HUDEP-2 (cell line): Measurements from ENCODE around the gene PTPRN2.
"Not testable (repeated sequence)": the region's sequence is repeated elsewhere in the genome, so short reads cannot be mapped to it uniquely, and the experiment has no call there.

Experiments used
- DNase-seq, 76 experiments: peaks; one replicate each; lab custom pipeline; 2025; ENCODE audit not compliant: unreplicated experiment in 76 of 76; lab: John Stamatoyannopoulos, UW

PTPRN2 gene

GRCh38 chr7:158235862-158236261, 351.8 kb downstream of the PTPRN2 start:
- no peak for DNase-seq

GRCh38 chr7:158229945-158230344, 357.7 kb downstream of the PTPRN2 start:
- DNase-seq, result no peak

- DNase-seq, result no peak
These were observed 358.6 kb downstream of the PTPRN2 start for GRCh38 chr7:158228986-158229385.

GRCh38 chr7:158228131-158228530, 359.5 kb downstream of the PTPRN2 start:
- no peak for DNase-seq

- DNase-seq, result no peak
These were observed 360.2 kb downstream of the PTPRN2 start for GRCh38 chr7:158227258-158227984.

- no peak for DNase-seq
These were observed 371.4 kb downstream of the PTPRN2 start for GRCh38 chr7:158216198-158216597.

GRCh38 chr7:158209435-158209834, 378.2 kb downstream of the PTPRN2 start:
- no peak for DNase-seq

- no peak for DNase-seq
These were observed 381.3 kb downstream of the PTPRN2 start for GRCh38 chr7:158206341-158206740.

GRCh38 chr7:158204453-158204852, 383.2 kb downstream of the PTPRN2 start:
- no peak for DNase-seq

GRCh38 chr7:158203948-158204347, 383.7 kb downstream of the PTPRN2 start:
- not testable (repeated sequence) for DNase-seq

- no peak for DNase-seq
These were observed 393.2 kb downstream of the PTPRN2 start for GRCh38 chr7:158194365-158194900.

GRCh38 chr7:158193446-158193845, 394.2 kb downstream of the PTPRN2 start:
- no peak for DNase-seq

- DNase-seq, result no peak
These were observed 394.7 kb downstream of the PTPRN2 start for GRCh38 chr7:158192956-158193355.

GRCh38 chr7:158192184-158192835, 395.3 kb downstream of the PTPRN2 start:
- no peak for DNase-seq

GRCh38 chr7:158191671-158192070, 396.0 kb downstream of the PTPRN2 start:
- DNase-seq, result no peak

- DNase-seq, result no peak
These were observed 396.9 kb downstream of the PTPRN2 start for GRCh38 chr7:158190756-158191155.

GRCh38 chr7:158188676-158189075, 398.9 kb downstream of the PTPRN2 start:
- DNase-seq, result no peak

- no peak for DNase-seq
These were observed 400.0 kb downstream of the PTPRN2 start for GRCh38 chr7:158187694-158187994.

GRCh38 chr7:158186864-158187693, 400.5 kb downstream of the PTPRN2 start:
- no peak for DNase-seq

- DNase-seq, result no peak
These were observed 401.2 kb downstream of the PTPRN2 start for GRCh38 chr7:158186406-158186805.

GRCh38 chr7:158185653-158186052, 402.0 kb downstream of the PTPRN2 start:
- no peak for DNase-seq
